ENCODE measurements around the gene PPP1R14C.

Gene PPP1R14C

DNA sequence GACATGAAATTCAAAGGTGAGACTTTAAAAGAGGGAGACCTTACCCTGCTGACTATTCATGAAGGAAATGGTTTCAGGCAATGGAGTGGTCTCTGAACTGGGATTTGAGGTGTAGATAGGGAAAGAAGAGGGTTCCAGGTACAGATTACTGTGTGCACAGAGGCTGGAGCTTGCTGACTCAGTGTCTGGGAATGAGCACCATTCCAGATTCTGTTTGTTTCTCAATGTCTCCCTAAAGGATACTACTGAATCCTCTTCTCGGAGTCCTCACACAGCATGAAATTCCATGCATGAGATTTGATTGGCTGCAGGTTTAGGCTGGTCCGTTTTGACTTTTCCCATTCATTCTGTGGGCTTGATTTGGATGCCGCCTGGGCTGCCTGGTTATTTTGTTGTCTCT lies 49.0 kb downstream of the PPP1R14C start:
- no peak for DNase-seq

DNA sequence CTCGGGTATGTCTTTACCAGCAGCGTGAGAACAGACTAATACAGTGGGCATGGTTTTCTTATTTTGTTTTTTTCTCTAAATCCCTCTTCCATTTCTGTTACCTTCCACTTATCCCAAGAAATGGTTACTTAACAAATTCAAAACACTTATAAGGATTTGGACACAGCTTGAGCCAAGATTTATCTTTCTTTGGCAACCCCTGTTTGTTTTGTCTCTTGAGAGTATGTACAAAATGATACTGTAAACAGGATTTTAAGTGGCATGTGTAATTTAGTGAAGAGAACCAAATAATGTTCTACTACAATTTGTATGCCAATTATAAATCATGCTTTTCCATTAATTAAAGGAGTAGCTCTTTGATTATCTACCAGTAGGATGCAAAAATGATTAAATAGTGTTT lies 51.4 kb downstream of the PPP1R14C start:
- no peak for DNase-seq

- DNase-seq: peak; percentile 47
Measured at GRCh38 chr6:150195996-150196417, 53.2 kb downstream of the PPP1R14C start.

DNA sequence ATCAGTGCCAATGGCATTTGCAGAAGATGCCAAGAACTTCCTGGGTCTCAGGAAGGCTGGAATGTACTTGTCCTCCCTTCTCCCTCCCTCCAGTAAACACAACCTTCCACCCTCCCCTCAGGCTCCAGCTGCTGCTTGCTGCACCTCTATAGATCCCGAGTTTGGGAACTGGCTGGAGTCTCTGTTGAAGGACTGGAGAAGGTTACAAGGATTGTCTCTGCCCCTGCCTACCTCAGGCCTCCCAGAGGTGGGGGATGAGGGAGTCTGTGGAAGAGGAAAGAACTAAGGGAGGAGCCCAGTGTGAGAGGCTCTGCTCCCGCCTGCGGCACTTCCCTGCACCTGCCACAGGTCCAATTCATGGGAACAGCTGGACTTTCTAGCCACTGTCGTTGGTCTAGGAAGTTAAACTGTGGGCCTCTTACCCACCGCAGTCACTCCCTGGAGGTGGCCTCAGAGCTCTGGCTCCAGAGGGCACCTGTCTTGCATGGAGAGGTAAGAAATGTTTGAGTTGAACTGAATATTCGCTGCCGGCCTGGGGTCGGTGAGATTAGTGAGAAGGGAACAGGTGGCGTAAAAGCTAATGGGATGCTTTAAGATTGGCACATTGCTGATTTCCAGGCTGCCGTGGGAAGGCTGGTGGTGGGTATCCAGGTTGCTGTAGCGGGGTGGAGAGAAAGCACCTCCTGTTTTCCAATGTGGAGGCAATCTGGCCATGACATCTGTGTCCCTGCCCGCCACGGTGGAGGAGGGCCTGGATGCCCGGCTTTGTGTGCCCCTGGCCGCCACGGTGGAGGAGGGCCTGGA lies 54.3 kb downstream of the PPP1R14C start:
- DNase-seq: peak; percentile 38

- no peak for DNase-seq
Measured at GRCh38 chr6:150198532-150198931, 55.7 kb downstream of the PPP1R14C start.

GRCh38 chr6:150199241-150199640 lies 56.4 kb downstream of the PPP1R14C start:
- no peak for DNase-seq

DNA sequence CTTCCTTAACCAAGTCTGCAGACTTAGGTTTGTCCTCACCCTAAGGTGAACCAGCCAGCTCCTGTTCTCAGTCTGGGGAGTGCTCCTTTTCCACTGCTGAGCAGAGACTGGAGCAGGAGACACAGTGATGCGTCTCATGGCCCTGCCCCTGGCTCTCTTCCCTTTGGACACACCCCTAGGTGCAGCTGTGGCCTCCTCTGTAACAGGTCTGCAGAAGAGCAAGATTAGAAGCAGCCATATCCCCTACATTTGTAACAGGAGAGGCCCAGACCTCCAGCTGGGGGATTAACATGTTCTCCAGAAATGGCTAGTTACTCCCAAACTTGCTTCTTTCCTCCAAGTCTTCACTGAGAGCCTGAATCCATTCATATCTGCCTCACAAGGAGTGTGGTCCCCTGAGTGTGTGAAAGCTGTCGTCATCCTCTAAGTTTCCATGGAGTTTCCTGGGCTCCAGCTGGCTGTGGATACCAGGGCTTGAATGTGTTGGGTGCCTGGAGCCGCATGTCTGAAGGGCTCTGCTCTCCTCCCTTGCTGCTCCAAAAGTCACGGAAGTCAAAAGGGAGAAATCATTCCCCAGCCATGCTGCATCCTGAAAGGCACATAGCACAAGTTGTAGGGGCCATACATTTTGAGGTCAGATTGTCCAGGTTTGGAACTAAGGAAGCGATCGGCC lies 57.7 kb downstream of the PPP1R14C start:
- no peak for DNase-seq

- peak; percentile 15 for DNase-seq
Measured at GRCh38 chr6:150201285-150201684, 58.4 kb downstream of the PPP1R14C start.

GRCh38 chr6:150201772-150202329 lies 59.0 kb downstream of the PPP1R14C start:
- DNase-seq: peak; percentile 35

DNA sequence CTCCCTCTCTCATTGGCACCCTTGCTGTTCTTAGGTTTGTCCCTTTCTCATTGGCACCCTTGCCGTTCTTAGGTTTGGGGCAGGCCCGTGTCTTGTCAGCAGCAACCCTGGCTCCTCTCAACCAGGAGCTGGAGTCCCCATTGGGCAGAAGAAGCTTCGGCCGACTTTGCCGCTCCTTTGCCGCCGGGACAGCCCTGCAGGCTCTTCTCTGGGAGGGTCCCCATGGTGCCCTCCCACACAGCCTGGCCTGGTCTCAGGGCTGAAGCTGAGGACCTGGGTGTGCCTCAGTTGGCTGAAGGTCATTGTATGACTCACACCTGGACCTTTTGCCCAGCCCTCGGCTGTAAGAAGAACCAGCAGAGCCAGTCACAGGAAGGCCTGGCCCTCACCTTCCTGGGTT lies 59.6 kb downstream of the PPP1R14C start:
- DNase-seq: no peak

DNA sequence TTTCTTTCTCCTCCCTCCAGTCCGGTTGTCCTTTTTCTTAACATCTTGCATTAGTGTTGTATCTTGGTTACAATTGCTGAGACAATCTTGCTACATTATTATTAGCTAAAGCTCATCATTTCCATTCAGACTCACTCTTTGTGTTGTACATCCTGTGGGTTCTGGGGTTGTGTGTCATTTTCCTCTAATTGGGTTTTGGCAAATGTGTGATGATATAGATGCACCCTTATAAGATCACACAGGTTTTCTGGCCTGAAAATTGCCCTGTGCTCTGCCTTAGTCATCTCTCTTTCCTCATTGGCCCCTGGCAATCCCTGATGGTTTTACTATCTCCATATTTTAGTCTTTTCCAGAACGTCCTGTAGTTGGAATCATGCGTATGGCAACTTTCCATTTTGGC lies 60.1 kb downstream of the PPP1R14C start:
- DNase-seq: no peak

DNA sequence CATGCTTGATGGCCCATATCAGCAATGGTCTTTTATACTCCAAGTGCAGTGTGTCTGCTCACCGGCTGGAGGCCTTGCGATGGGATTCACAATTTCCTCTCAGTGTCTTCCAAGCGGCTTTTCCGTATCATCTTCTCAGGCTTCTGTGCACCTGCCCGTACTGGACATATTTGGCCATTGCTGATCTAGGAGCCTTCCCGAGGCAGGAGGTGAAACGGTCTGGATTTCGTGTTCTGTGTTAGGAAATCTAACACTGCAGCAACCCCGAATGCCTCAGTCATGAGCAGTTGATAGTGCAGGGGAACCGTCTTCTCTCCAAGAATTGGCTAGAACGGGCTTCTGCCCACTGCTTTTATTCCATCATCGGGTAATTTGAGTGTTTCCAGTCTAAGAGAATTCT lies 60.5 kb downstream of the PPP1R14C start:
- no peak for DNase-seq

GRCh38 chr6:150203871-150204545 lies 61.2 kb downstream of the PPP1R14C start:
- DNase-seq: no peak

DNA sequence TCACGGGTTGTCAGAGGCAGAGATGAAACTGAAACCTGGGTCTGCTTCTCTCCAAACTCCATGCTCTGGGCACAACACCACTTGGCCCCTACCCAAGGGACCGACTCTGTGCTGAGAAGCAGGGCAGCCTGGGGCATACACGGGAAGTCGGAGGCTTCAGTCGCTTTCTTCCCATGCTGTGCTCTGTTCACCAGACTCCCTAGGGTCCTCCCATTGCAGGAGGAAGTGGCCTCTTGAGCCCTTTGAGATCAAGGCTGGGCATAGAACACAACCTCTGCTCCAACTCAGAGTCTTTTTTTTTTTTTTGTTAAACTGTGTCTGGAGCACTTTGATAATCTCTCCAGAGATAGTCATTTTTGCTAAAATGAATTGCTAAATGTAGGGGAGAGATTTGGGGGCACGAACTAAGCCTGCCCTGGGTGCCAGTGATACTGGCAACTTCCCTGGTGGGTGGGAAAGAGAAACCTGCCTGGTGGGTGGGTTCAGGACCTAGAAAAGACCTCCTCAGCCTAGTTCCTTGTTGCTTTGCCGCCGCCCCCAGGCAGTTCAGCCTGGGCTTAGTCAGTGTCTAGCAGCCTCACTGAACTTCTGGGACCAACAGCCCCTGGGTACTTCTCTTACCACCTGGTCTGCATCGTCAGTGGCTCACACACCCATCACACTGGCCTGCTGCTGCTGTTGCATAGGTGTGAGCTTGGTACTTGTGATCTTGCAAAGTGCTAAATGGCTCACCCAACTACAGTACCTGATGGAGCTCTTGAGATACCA lies 62.0 kb downstream of the PPP1R14C start:
- no peak for DNase-seq

DNA sequence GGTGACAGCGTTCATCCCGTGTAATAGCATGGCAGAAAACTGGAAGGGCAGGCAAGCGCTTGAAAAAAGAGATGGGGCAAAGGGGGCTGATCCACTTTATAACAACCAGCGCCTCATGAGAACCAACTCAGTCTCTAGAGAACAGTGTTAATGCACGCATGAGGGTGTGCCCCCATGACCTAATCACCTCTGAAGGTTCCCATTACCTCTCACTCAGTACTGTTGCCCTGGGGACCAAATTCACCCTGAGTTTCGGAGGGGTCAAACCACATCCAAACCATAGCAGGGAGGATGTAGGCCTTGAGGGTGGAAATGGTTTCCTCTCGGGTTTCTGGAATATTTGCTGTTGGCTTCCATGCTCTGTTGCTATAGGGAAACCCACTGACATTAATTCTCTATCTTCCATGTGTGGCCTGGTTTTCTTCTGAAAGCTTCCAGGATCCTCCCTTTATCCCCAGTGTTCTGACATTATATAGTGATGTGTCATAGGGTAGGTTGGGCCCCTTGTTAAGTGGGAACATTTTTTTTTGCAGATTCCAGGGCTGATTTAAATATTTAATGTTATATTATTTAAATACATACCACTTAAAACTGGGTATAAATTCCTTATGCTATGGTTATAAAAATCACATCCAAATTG lies 65.2 kb downstream of the PPP1R14C start:
- no peak for DNase-seq

DNA sequence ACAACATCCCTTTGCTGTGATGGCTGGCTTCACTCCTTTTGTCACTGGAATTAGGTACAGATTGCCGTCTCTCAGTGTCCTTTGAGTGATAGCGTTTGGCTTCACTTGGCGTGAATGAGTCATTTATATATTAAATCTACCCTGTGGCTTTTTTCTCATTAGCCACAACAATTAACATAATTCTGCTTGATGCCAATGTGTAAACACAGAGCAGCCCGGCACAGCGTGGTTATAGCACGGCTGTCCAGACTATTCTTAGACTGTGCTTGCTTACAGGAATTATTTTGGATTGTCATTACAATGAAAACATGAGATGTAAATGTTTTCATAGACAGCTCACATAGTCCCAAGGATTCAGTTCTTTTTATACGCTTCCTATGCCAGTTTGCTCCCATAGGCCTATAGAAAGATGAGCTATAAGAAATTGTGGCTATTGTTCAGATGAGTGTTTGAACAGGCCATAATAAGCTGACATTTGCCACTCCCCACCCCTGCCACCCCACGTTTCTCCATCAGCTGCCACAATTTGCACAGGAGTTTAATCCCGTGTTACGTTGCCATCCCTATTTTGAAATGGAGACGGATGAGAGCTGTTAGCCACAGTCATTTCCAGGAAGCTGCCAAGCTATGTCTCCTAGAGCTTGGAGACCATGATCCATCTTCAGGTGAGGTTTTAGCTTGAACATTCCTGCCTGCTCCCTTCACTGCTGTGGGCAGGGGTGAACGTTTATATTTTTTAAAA lies 65.9 kb downstream of the PPP1R14C start:
- DNase-seq: no peak

DNA sequence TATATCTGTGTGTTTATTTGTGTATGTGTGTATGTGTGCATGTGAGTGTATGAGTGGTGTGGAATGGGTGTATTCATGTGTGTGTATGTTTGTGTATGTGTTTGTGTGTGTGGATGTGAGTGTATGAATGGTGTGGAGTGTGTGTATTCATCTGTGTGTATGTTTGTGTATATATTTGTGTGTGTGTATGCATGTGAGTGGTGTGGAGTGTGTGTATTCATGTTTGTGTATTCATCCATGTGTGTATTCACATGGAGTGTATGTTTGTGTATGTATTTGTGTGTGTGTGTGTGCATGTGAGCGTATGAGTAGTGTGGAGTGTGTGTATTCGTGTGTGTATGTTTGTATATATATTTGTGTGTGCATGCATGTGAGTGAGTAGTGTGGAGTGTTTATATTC lies 66.6 kb downstream of the PPP1R14C start:
- no peak for DNase-seq

DNA sequence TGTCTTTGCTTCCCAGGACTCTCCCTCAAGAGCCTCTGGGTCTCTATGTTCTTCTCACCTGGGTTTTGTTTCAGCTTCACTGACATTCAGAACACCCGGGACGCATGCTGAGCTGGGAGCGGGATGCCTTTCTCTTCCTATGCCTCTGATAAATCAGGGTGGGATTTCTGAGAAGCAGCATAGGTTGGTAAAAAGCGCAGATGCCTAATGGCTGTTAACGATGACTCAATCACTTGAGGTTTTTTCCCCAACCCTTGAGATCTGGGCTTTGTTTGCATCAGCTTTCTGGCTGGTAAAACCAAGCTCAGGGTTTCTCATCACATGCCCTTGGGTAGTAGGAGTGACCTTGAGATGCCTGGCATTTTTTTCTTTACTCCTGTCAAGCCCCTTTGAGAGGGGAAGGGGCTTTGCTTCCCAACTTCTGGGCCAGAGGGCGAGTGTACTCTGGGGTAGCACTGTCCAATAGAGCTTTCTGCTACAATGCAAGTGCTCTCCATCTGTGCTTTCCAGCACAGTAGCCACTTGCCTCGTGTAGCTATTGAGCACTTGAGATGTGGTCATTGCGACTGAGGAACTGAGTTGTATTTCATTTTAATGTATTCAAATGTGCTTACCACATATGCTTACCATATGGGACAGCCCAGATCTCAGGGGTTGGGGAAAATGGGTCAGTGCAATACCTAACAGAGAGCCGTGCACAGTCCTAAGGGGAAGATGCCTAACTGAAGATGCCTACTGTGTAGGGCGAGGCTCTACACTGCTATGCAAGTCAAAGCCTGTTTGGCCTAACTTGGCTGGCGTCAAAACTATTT lies 69.1 kb downstream of the PPP1R14C start:
- no peak for DNase-seq

GRCh38 chr6:150212778-150213177 lies 69.9 kb downstream of the PPP1R14C start:
- DNase-seq: no peak

DNA sequence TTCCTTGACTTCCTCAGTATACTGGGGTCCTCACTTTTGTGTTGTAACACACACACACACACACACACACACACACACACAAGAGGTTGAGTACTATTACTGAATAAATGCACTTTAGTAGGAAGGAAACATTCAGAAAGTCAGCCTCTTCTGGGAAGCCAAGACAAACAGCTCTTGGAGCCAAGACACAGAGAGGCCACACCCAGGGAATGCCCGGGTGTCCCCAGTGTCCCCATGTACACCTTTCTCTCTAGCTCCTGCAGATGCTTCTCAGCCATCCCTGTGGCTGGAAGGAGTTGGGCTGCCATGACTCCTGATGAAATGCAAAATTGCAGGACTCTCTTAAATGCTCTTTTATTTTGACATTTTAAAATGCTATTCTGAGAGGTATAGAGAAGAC lies 70.5 kb downstream of the PPP1R14C start:
- DNase-seq: no peak

Data from right kidney (tissue), 1 donor.